Ishikawa (cell line): ENCODE measurements around the gene OR8A1.

Experiments
- CEBPB ChIP-seq: IDR thresholded peaks from 2 replicates; pipeline ENCODE4 v1.6.1; 2012
- CREB1 ChIP-seq: IDR thresholded peaks from 2 replicates; pipeline ENCODE4 v1.6.1; 2012; ENCODE audit warnings: low read depth
- EGR1 ChIP-seq: IDR thresholded peaks from 2 replicates; pipeline ENCODE4 v1.6.1; 2012
- EP300 ChIP-seq: IDR thresholded peaks from 2 replicates; pipeline ENCODE4 v1.6.1; 2012; ENCODE audit warnings: borderline replicate concordance
- FOXM1 ChIP-seq: IDR thresholded peaks from 2 replicates; pipeline ENCODE4 v1.6.1; 2012; ENCODE audit warnings: low read depth, borderline replicate concordance
- NFIC ChIP-seq: IDR thresholded peaks from 2 replicates; pipeline ENCODE4 v1.6.1; 2012
- RAD21 ChIP-seq: IDR thresholded peaks from 2 replicates; pipeline ENCODE4 v1.6.1; 2012; ENCODE audit warnings: low read depth
- TAF1 ChIP-seq: IDR thresholded peaks from 2 replicates; pipeline ENCODE4 v1.6.1; 2012; ENCODE audit warnings: low read depth, mild to moderate bottlenecking
- TCF12 ChIP-seq: IDR thresholded peaks from 2 replicates; pipeline ENCODE4 v1.6.1; 2012; ENCODE audit warnings: low read depth
- TEAD4 ChIP-seq: IDR thresholded peaks from 2 replicates; pipeline ENCODE4 v1.6.1; 2012
- USF1 ChIP-seq: IDR thresholded peaks from 2 replicates; pipeline ENCODE4 v1.6.1; 2012
- YY1 ChIP-seq: IDR thresholded peaks from 2 replicates; pipeline ENCODE4 v1.6.1; 2012; ENCODE audit warnings: low read depth
- ZBTB7A ChIP-seq: IDR thresholded peaks from 2 replicates; pipeline ENCODE4 v1.6.1; 2012; ENCODE audit warnings: low read depth
- TF ChIP-seq, protein P1 (sequence below): IDR thresholded peaks from 2 replicates; pipeline ENCODE4 v1.6.1; 2012
- TF ChIP-seq, protein P2 (sequence below): IDR thresholded peaks from 2 replicates; pipeline ENCODE4 v1.6.1; 2012; ENCODE audit warnings: low read depth, mild to moderate bottlenecking

Gene OR8A1

GRCh38 chr11:124600621-124601320 is 31.0 kb downstream of the OR8A1 start:
- no peak for TF ChIP-seq ZBTB7A
- no peak for TF ChIP-seq YY1
- no peak for TF ChIP-seq USF1
- no peak for TF ChIP-seq RAD21
- TF ChIP-seq TEAD4, result no peak
- no peak for TF ChIP-seq FOXM1
- no peak for TF ChIP-seq EP300
- no peak for TF ChIP-seq CEBPB
- TF ChIP-seq, protein P1, sequence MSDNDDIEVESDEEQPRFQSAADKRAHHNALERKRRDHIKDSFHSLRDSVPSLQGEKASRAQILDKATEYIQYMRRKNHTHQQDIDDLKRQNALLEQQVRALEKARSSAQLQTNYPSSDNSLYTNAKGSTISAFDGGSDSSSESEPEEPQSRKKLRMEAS, result no peak
- no peak for TF ChIP-seq CREB1
- TF ChIP-seq, protein P2, sequence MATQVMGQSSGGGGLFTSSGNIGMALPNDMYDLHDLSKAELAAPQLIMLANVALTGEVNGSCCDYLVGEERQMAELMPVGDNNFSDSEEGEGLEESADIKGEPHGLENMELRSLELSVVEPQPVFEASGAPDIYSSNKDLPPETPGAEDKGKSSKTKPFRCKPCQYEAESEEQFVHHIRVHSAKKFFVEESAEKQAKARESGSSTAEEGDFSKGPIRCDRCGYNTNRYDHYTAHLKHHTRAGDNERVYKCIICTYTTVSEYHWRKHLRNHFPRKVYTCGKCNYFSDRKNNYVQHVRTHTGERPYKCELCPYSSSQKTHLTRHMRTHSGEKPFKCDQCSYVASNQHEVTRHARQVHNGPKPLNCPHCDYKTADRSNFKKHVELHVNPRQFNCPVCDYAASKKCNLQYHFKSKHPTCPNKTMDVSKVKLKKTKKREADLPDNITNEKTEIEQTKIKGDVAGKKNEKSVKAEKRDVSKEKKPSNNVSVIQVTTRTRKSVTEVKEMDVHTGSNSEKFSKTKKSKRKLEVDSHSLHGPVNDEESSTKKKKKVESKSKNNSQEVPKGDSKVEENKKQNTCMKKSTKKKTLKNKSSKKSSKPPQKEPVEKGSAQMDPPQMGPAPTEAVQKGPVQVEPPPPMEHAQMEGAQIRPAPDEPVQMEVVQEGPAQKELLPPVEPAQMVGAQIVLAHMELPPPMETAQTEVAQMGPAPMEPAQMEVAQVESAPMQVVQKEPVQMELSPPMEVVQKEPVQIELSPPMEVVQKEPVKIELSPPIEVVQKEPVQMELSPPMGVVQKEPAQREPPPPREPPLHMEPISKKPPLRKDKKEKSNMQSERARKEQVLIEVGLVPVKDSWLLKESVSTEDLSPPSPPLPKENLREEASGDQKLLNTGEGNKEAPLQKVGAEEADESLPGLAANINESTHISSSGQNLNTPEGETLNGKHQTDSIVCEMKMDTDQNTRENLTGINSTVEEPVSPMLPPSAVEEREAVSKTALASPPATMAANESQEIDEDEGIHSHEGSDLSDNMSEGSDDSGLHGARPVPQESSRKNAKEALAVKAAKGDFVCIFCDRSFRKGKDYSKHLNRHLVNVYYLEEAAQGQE, result no peak
- TF ChIP-seq NFIC, result no peak
- no peak for TF ChIP-seq TAF1
- TF ChIP-seq EGR1, result no peak
- no peak for TF ChIP-seq TCF12

- no peak for TF ChIP-seq FOXM1
- no peak for TF ChIP-seq USF1
Observed at GRCh38 chr11:124602193-124602592, 32.4 kb downstream of the OR8A1 start.

GRCh38 chr11:124605719-124606118 is 35.9 kb downstream of the OR8A1 start:
- TF ChIP-seq RAD21 (no peak), NFIC (no peak), FOXM1 (no peak), TAF1 (no peak), EGR1 (no peak)
- TF ChIP-seq, protein P2, result no peak

DNA sequence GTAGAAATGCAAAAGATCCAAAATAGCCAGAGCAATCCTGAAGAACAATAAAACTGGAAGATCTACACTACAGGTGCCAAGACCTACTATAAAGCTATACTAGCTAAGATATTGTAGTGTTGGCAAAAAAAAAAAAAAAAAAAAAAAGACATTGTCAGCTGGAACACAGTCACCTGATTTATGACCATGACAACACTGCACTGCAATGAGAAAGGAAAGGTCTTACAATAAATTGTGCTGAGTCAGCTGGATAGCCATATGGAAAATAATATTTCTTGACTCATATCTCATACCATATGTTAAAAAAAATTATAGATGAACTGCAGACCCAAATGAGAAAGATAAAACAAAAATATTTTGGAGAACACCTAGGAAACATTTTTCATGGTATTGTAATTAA is 38.4 kb downstream of the OR8A1 start:
- TF ChIP-seq RAD21 (no peak), NFIC (no peak), USF1 (peak; percentile 13; the same call in 1 of the 2 replicates)

DNA sequence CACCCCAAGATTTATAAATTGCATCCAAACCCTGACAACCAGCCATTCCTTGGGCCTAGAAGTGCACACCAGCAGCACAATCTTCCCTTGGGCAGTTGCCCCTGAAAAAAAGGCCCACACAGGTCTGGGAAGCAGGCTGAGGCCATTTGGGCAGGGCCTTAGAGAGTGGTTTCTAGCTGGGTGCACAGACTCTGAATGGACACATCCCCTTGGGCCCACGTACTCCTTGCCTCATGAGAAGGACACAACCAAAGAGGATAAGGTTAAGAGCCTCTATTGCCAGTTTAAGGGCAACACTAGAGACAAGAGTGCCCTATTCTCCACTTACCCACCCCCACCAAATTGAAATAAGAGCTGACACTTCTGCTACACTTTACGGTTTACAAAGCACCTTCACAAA is 40.5 kb downstream of the OR8A1 start:
- TF ChIP-seq TAF1 (no peak), TCF12 (no peak), FOXM1 (no peak), CEBPB (no peak), YY1 (no peak), USF1 (no peak), EP300 (no peak), EGR1 (no peak), RAD21 (no peak), CREB1 (no peak)
- TF ChIP-seq, protein P2, result no peak
- TF ChIP-seq, protein P1, result no peak
